Small intestine (tissue), 7 donors: ENCODE data around the gene GALNT10. TPM values are rescaled to one million over a fixed set of nuclear protein-coding genes. Genes with fewer than 3 reads are reported as not detected.
"Not testable (repeated sequence)": the region's sequence is repeated elsewhere in the genome, so short reads cannot be mapped to it uniquely, and the experiment has no call there.

Source experiments
- DNase-seq, 2 donors: peaks; one replicate each; pipeline versions ENCODE4 v3.0.0 to v3.0.0-alpha.2; 2013
- FAIRE-seq: peaks from 2 replicates; lab custom pipeline; 2012; peaks lifted over from hg19 to GRCh38; lab: Jason Lieb, UNC
- H3K27ac ChIP-seq, 3 donors: one replicate each; pipeline ENCODE4 v1.5.1; 2013; ENCODE audit warnings: low read length in 2 of 3, mild to moderate bottlenecking in 2 of 3, control low read depth in 1 of 3, inconsistent platforms in 1 of 3, low read depth in 1 of 3, moderate library complexity in 1 of 3
- H3K27me3 ChIP-seq, 3 donors: one replicate each; pipeline ENCODE4 v1.6.1; 2013; ENCODE audit warnings: low read length in 3 of 3, inconsistent platforms in 1 of 3; ENCODE audit not compliant: control insufficient read depth in 3 of 3, insufficient read depth in 3 of 3
- H3K36me3 ChIP-seq, 3 donors: one replicate each; pipeline ENCODE4 v1.6.1; 2013; ENCODE audit warnings: low read length in 3 of 3, inconsistent platforms in 1 of 3, low read depth in 1 of 3, mild to moderate bottlenecking in 1 of 3, moderate library complexity in 1 of 3; ENCODE audit not compliant: control insufficient read depth in 3 of 3, insufficient read depth in 2 of 3
- H3K4me1 ChIP-seq, 3 donors: one replicate each; pipeline ENCODE4 v1.6.1; 2013; ENCODE audit warnings: low read length in 2 of 3, inconsistent platforms in 1 of 3, low read depth in 1 of 3, mild to moderate bottlenecking in 1 of 3, moderate library complexity in 1 of 3; ENCODE audit not compliant: control insufficient read depth in 3 of 3, insufficient read depth in 2 of 3
- H3K4me3 ChIP-seq, 3 donors: one replicate each; pipeline ENCODE4 v1.5.1; 2013; ENCODE audit warnings: low read length in 3 of 3, control low read depth in 1 of 3, inconsistent platforms in 1 of 3, low read depth in 1 of 3, mild to moderate bottlenecking in 1 of 3, moderate library complexity in 1 of 3
- H3K9me3 ChIP-seq, 2 donors: one replicate each; pipeline ENCODE4 v1.6.1; 2013; ENCODE audit warnings: low read depth in 1 of 2, low read length in 1 of 2; ENCODE audit not compliant: control insufficient read depth in 2 of 2, insufficient read depth in 1 of 2
- WGBS, 3 donors: extraction: QIAGEN DNeasy Blood & Tissue Kit; methylation state at CpG; one replicate each; pipeline ENCODE4 v1.1.7; 2013; 5-methylcytosine and 5-hydroxymethylcytosine counted together
- polyA plus RNA-seq, 4 donors: library from polyadenylated mRNA; stranded (reverse) in 3 of 4; unstranded in 1 of 4; fragments of 200-250 nt in 3 of 4; fragments of 120-200 nt in 1 of 4; gene quantifications; one replicate each; pipeline versions ENCODE4 v1.2.1 to v1.2.3, GENCODE V29; 2013
- donor health status: healthy with polysubstance abuse.
- donor health status: control.
- donor health status: control.
- donor health status: Bipolar disorder and iron deficiency.
- donor health status: healthy.

Gene GALNT10
- polyA plus RNA-seq, 4 donors, result 5.4 to 18.1 (median 8.7) TPM

DNA sequence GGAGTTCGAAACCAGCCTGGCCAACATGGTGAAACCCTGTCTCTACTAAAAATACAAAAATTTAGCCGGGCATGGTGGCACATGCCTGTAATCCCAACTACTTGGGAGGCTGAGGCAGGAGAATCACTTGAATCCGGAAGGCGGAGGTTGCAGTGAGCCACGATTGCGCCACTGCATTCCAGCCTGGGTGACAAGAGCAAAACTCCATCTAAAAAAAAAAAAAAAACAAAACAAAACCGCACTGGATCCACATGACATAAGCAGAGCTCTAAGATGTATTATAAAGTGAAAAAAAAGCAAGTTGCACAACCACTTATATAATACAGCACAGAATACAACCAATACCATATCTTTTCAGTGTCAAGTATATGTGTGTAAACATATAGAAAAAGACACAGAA is 169.7 kb downstream of the GALNT10 start:
- not testable (repeated sequence) for H3K36me3 ChIP-seq, H3K27me3 ChIP-seq, H3K4me1 ChIP-seq, FAIRE-seq, H3K27ac ChIP-seq, H3K9me3 ChIP-seq, DNase-seq, H3K4me3 ChIP-seq
- 88 to 96% (median 93%) methylated on average over 7 of the region's 7 CpGs for WGBS, 3 donors

GRCh38 chr5:154363411-154363810 is 172.9 kb downstream of the GALNT10 start:
- Histone ChIP-seq H3K4me1 (no peaks in the 10 kb centered on the region), H3K27me3 (no peaks in the 10 kb centered on the region), H3K27ac (no peak overlapping the region), H3K4me3 (no peak overlapping the region), H3K36me3 (peaks cover 0 to 2% (median 0%) of the 10 kb centered on the region in 3 donors), H3K9me3 (no peaks in the 10 kb centered on the region)
- WGBS, 3 donors, result 87 to 97% (median 94%) methylated on average over 4 of the region's 4 CpGs
- DNase-seq (no peak), FAIRE-seq (no peak)

- Histone ChIP-seq H3K4me1 (no peaks in the 10 kb centered on the region), H3K27me3 (no peaks in the 10 kb centered on the region), H3K4me3 (no peak overlapping the region), H3K27ac (no peak overlapping the region), H3K36me3 (peaks cover 0 to 2% (median 0%) of the 10 kb centered on the region in 3 donors), H3K9me3 (no peaks in the 10 kb centered on the region)
- WGBS, 3 donors, result 49 to 81% (median 61%) methylated on average over 2 of the region's 2 CpGs
- FAIRE-seq (no peak), DNase-seq (no peak)
These were observed 174.2 kb downstream of the GALNT10 start for GRCh38 chr5:154364771-154365170.

GRCh38 chr5:154365823-154366222 is 175.3 kb downstream of the GALNT10 start:
- Histone ChIP-seq H3K27ac (no peak overlapping the region), H3K4me3 (no peak overlapping the region), H3K36me3 (peaks cover 0 to 2% (median 0%) of the 10 kb centered on the region in 3 donors), H3K27me3 (no peaks in the 10 kb centered on the region), H3K4me1 (no peaks in the 10 kb centered on the region), H3K9me3 (no peaks in the 10 kb centered on the region)
- FAIRE-seq (no peak), DNase-seq (no peak)
- 42 to 52% (median 46%) methylated on average over 1 of the region's 1 CpG for WGBS, 3 donors

DNA sequence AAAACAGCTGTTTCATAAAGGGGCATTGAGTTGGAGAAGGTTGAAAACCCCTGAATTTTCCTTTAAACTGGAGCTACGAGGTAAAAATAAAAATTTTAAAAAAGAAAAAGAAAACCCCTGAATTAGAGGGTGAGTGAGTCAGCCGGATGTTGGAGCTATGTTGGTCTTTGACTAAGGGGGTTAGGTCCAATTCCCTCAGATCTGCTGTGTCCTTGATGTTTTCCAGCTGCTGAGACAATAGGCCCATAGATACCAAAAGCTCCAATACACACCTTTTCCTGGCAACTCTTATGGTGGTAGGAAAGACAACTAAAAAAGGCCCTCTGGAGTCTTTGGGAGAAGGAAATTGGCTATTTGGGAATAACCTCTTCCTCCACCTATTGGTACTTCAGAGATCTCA is 175.8 kb downstream of the GALNT10 start:
- Histone ChIP-seq H3K4me3 (no peak overlapping the region), H3K27ac (no peak overlapping the region), H3K27me3 (no peaks in the 10 kb centered on the region), H3K4me1 (peaks cover 0 to 3% (median 0%) of the 10 kb centered on the region in 3 donors), H3K9me3 (no peaks in the 10 kb centered on the region), H3K36me3 (peaks cover 0 to 2% (median 0%) of the 10 kb centered on the region in 3 donors)
- DNase-seq, result no peak
- 91 to 92% (median 91%) methylated on average over 2 of the region's 2 CpGs for WGBS, 3 donors
- FAIRE-seq, result no peak

DNA sequence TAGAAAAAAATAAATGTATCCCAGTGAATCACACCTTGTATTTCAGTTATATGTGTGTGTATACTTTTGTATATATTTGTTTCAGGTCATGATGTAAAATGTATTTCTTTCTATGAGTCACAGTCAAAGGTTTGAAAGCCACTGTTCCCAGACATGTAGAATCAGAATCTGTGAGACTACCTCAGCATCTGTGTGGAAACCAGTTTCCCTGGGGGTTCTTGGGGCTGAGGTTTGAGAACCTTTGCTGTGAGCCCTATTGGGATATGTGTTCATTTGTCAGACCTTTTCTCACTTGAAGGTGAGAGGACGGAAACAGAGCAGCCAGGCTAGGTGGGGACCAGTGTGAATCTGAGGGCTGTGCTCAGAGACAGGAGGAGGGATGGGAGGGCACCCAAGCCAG is 176.6 kb downstream of the GALNT10 start:
- DNase-seq (no peak), FAIRE-seq (no peak)
- H3K36me3 ChIP-seq, result no peaks in the 10 kb centered on the region
- no peaks in the 10 kb centered on the region for H3K27me3 ChIP-seq
- 90 to 100% (median 96%) methylated on average over 1 of the region's 1 CpG for WGBS, 3 donors
- no peaks in the 10 kb centered on the region for H3K9me3 ChIP-seq
- H3K4me3 ChIP-seq, result no peak overlapping the region
- no peak overlapping the region for H3K27ac ChIP-seq
- H3K4me1 ChIP-seq, result peaks cover 0 to 6% (median 0%) of the 10 kb centered on the region in 3 donors

DNA sequence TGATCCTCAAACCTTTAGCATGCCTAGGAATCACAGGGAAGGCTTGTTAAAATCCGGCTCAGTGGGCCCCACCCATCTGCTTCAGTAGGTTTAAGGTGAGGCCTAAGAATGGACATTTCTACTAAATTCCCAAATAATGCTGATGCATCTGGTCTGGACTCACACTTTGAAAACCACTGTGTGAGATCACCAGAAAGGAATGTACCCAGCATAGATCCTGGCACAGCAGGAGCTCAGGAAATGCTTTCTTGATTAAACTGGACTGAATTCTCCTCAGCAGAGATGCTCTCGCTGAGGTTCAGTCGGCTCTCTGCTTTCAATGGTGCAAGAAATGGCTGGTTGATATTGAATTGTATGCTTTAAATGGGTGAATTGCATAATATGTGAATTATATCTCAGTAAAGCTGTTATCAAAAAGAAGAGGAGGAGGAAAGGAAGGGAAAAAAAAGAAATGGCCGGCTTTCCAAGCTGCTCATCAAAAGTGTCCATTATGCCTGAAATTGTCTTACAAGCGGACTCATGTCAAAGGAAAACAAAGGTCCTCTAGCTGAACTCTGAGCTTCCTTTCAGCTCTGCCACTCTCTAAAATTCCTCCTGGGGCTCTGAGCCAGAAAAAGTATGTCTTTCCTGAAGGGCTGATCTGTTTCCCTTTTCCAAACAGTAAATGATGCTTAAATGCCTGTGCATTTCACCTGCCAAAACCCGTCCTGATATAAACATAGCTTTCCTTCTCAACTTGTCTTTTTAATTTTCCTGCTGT is 177.7 kb downstream of the GALNT10 start:
- H3K27ac ChIP-seq, result no peak overlapping the region

GRCh38 chr5:154369682-154370081 is 179.1 kb downstream of the GALNT10 start:
- DNase-seq, result no peak
- FAIRE-seq, result no peak
- H3K27me3 ChIP-seq, result no peaks in the 10 kb centered on the region
- H3K36me3 ChIP-seq, result no peaks in the 10 kb centered on the region
- no peaks in the 10 kb centered on the region for H3K9me3 ChIP-seq
- no peak overlapping the region for H3K4me3 ChIP-seq
- H3K4me1 ChIP-seq, result peaks cover 0 to 6% (median 0%) of the 10 kb centered on the region in 3 donors
- H3K27ac ChIP-seq, result no peak overlapping the region
- WGBS, 3 donors, result 91 to 97% (median 95%) methylated on average over 4 of the region's 4 CpGs

More for the DNA sequence above, 177.7 kb downstream of the GALNT10 start:
- 76 to 93% (median 89%) methylated on average over 6 of the region's 6 CpGs for WGBS, 3 donors
- Histone ChIP-seq H3K4me1 (peaks cover 0 to 6% (median 0%) of the 10 kb centered on the region in 3 donors), H3K27me3 (no peaks in the 10 kb centered on the region), H3K9me3 (no peaks in the 10 kb centered on the region), H3K36me3 (no peaks in the 10 kb centered on the region), H3K4me3 (no peak overlapping the region)
- no peak for FAIRE-seq
- DNase-seq, result no peak
